ENCODE data around the gene MRPS34.

- TF ChIP-seq CTCF (IDR thresholded peaks at IDR 0.05) (no peak), POLR2A (IDR thresholded peaks at IDR 0.05; ENCODE audit: low read depth) (no peak), POLR2AphosphoS5 (IDR thresholded peaks at IDR 0.05) (no peak)
Observed at GRCh38 chr16:1790261-1790610, 17.3 kb upstream of the MRPS34 start.
